Measurements from ENCODE around the gene CCDC71L. TPM values are rescaled to one million over a fixed set of nuclear protein-coding genes. Genes with fewer than 3 reads are reported as not detected.

CCDC71L gene
- total and polyA plus RNA-seq, 2 donors (not counting 3 experiments of a cell fraction or from before 2014, with no cell fraction given): 60.3 to 62.5 TPM

DNA sequence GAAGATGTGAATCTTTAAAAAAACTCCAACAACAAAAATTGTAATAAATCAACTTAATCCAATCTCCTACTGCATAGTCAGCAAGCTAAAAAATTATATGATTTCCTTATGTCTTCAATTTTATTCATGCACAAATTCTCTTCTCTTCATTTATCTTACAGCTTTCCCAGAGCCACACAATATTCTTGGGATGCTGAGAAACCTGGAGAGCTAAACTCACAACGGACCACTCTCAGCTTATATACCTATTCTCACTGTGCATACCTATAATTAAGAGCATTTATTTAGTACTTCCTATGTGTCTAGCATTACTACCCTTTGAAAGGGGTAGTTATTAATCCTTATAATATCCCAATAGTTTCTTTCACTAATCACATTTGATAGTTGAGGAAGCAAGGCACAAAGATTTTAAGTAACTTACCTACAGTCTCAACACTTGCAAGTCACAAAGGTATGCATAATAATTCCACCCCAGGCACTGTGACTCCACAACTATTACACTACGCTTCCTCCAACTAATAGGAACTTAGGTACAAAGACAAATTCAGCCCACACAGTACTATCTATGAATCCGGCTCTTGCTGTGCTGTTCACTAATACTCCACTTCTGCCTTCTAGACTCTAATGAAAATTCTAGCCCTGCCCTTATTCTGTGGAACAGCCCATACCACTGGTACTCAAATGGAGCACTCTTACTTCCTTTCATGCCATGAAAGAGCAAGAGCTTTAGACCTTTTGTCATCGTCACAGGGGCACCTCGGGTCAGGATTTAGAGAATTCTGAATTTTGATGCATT, 5.1 kb downstream of the CCDC71L start:
- no peak overlapping the region for H2AFZ ChIP-seq (ENCODE audit: low read depth, low read length)
- DNase-seq (ENCODE audit: low read depth, low spot score) (no peak), FAIRE-seq (no peak)
- H3K9me3 ChIP-seq (replicated peaks; ENCODE audit: control insufficient read depth, insufficient read depth, low read length): no peaks in the 10 kb centered on the region
- no peak overlapping the region for H3K4me3 ChIP-seq (replicated peaks in 1 of 3; ENCODE audit: insufficient read depth in 1 of 3, low read depth in 1 of 3, low read length in 3 of 3)
- peaks cover 22% of the 10 kb centered on the region for H3K4me1 ChIP-seq (ENCODE audit: control insufficient read depth, extremely low read depth, insufficient read depth, low read length)
- no peaks in the 10 kb centered on the region for H3K27me3 ChIP-seq (ENCODE audit: control insufficient read depth in 2 of 2, insufficient read depth in 2 of 2, low read length in 2 of 2)
- no peak overlapping the region for H3K27ac ChIP-seq (ENCODE audit: insufficient read depth, low read depth, low read length)
- POLR2A ChIA-PET: no interaction called here
- H3K9ac ChIP-seq (replicated peaks; ENCODE audit: extremely low read depth, insufficient read depth, low read length): no peak overlapping the region
- peaks cover 30% of the 10 kb centered on the region for H3K79me2 ChIP-seq (ENCODE audit: control insufficient read depth, insufficient read depth, low read length)
- CTCF ChIA-PET: interaction anchor here (0.8 to 6.7 kb wide), 10 partner anchors 11 to 478 kb away, joined by 3 to 191 read pairs (median 12); no protein-coding TSS in a partner anchor
- TF ChIP-seq JUN (IDR thresholded peaks at IDR 0.05; ENCODE audit: borderline replicate concordance, insufficient read depth, insufficient read length, low read depth) (no peak), EZH2 (IDR thresholded peaks at IDR 0.05; ENCODE audit: borderline replicate concordance, low read depth, low read length, severe bottlenecking) (no peak), MYC (IDR thresholded peaks at IDR 0.05; ENCODE audit: low read depth, low read length) (no peak), FOS (IDR thresholded peaks at IDR 0.05; ENCODE audit: borderline replicate concordance, insufficient read depth, low read length) (no peak), GATA2 (IDR thresholded peaks at IDR 0.05; ENCODE audit: insufficient read depth, insufficient read length, low read depth, low read length) (no peak), POLR2AphosphoS5 (IDR thresholded peaks at IDR 0.05; ENCODE audit: insufficient read depth, low read depth, low read length) (no peak), POLR2A (IDR thresholded peaks at IDR 0.05; ENCODE audit: low read depth, low read length) (no peak)
- TF ChIP-seq, protein P1, sequence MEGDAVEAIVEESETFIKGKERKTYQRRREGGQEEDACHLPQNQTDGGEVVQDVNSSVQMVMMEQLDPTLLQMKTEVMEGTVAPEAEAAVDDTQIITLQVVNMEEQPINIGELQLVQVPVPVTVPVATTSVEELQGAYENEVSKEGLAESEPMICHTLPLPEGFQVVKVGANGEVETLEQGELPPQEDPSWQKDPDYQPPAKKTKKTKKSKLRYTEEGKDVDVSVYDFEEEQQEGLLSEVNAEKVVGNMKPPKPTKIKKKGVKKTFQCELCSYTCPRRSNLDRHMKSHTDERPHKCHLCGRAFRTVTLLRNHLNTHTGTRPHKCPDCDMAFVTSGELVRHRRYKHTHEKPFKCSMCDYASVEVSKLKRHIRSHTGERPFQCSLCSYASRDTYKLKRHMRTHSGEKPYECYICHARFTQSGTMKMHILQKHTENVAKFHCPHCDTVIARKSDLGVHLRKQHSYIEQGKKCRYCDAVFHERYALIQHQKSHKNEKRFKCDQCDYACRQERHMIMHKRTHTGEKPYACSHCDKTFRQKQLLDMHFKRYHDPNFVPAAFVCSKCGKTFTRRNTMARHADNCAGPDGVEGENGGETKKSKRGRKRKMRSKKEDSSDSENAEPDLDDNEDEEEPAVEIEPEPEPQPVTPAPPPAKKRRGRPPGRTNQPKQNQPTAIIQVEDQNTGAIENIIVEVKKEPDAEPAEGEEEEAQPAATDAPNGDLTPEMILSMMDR (IDR thresholded peaks at IDR 0.05; ENCODE audit: extremely low read depth in 1 of 2, insufficient read depth in 1 of 2, low read depth in 1 of 2, low read length in 2 of 2): no peak
- TF ChIP-seq, protein P2, sequence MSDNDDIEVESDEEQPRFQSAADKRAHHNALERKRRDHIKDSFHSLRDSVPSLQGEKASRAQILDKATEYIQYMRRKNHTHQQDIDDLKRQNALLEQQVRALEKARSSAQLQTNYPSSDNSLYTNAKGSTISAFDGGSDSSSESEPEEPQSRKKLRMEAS (IDR thresholded peaks at IDR 0.05; ENCODE audit: insufficient read depth, insufficient read length): no peak
- dilution Hi-C loops (cut with MboI; ENCODE audit: extremely low pct_ligation_motif_present, low sequenced_read_pairs): no loop called here
- intact Hi-C loops (cut with micrococcal nuclease): no loop called here
- H3K36me3 ChIP-seq (ENCODE audit: control insufficient read depth in 2 of 2, extremely low read depth in 1 of 2, insufficient read depth in 2 of 2, low read length in 2 of 2): no peaks in the 10 kb centered on the region
- no TSS peak for BruUV-seq (replicated peaks)
- no peak overlapping the region for H3K4me2 ChIP-seq (ENCODE audit: insufficient read depth, low read length)
- H4K20me1 ChIP-seq (replicated peaks; ENCODE audit: control insufficient read depth, extremely low read depth, insufficient read depth, low read length): no peaks in the 10 kb centered on the region
- H3K9me1 ChIP-seq (replicated peaks; ENCODE audit: control insufficient read depth, extremely low read depth, insufficient read depth, low read length): no peaks in the 10 kb centered on the region
